GM23338 (cell line): ENCODE data around the gene GRIA2.

Experiments
- CTCF ChIP-seq, 2 experiments: fragments of 200-600 bp in 1 of 2; sonication (generic) in 1 of 2; conservative IDR thresholded peaks; 2 replicates each; pipeline versions ENCODE4 v1.5.1 to v1.6.1; 2016 to 2017; ENCODE audit warnings: antibody characterized with exemption in 2 of 2, low read depth in 2 of 2, mild to moderate bottlenecking in 2 of 2, moderate library complexity in 1 of 2
- ETS1 ChIP-seq: IDR thresholded peaks from 2 replicates; pipeline ENCODE4 v1.6.1; 2016; ENCODE audit warnings: antibody characterized with exemption
- EZH2 ChIP-seq: fragments of 200-600 bp; sonication (generic); IDR thresholded peaks from one replicate; pipeline ENCODE4 v1.8.0; 2017; ENCODE audit warnings: antibody characterized with exemption, mild to moderate bottlenecking, low read depth; ENCODE audit not compliant: unreplicated experiment
- EZH2phosphoT487 ChIP-seq: fragments of 200-600 bp; sonication (generic); IDR thresholded peaks from one replicate; pipeline ENCODE4 v1.8.1; 2018; ENCODE audit warnings: antibody characterized with exemption; ENCODE audit not compliant: unreplicated experiment
- POLR2AphosphoS5 ChIP-seq: IDR thresholded peaks from 2 replicates; pipeline ENCODE4 v1.6.1; 2016; ENCODE audit warnings: antibody characterized with exemption, low read depth
- REST ChIP-seq: IDR thresholded peaks from one replicate; pipeline ENCODE4 v1.6.1; 2018; ENCODE audit warnings: antibody characterized with exemption; ENCODE audit not compliant: unreplicated experiment
- ZNF331 ChIP-seq: fragments of 250-450 bp; sonication (Bioruptor Pico); IDR thresholded peaks from 2 replicates; pipeline ENCODE4 v1.5.0; 2020; ENCODE audit warnings: low read depth, mild to moderate bottlenecking, moderate library complexity

GRCh38 chr4:157357887-157358286 is 137.4 kb downstream of the GRIA2 start:
- TF ChIP-seq EZH2: no peak
- TF ChIP-seq CTCF (conservative IDR thresholded peaks at IDR 0.05; ENCODE audit: low read depth in 2 of 2): no peak
- TF ChIP-seq REST: no peak
- TF ChIP-seq POLR2AphosphoS5: no peak
- TF ChIP-seq ZNF331: no peak
- TF ChIP-seq EZH2phosphoT487: no peak
- no peak for TF ChIP-seq ETS1
